ENCODE results near the gene IGSF3.

- TF ChIP-seq ZFX (IDR thresholded peaks at IDR 0.05) (no peak), CTCF (conservative IDR thresholded peaks at IDR 0.05) (no peak)
These were observed 40.8 kb upstream of the IGSF3 start for GRCh38 chr1:116708255-116708900.

All from C4-2B (cell line).